MM.1S (cell line): ENCODE measurements around the gene ASIC4.

ENCODE experiments used
- DNase-seq: peaks from one replicate; pipeline ENCODE4 v3.0.0-alpha.2; 2015
- H2AFZ ChIP-seq: fragments of 300-600 bp; sonication (generic); 2 replicates; pipeline ENCODE4 v1.6.0; 2016; ENCODE audit warnings: antibody characterized with exemption, low read length
- H3F3A ChIP-seq: fragments of 300-600 bp; sonication (generic); 2 replicates; pipeline ENCODE4 v1.6.1; 2016; ENCODE audit warnings: mild to moderate bottlenecking, antibody characterized with exemption, low read length, moderate library complexity, mixed read lengths; ENCODE audit not compliant: insufficient read depth
- H3K27ac ChIP-seq: fragments of 300-600 bp; sonication (generic); 2 replicates; pipeline ENCODE4 v1.5.1; 2016; ENCODE audit warnings: mild to moderate bottlenecking, low read length
- H3K27me3 ChIP-seq: fragments of 300-600 bp; sonication (generic); replicated peaks from 2 replicates; pipeline ENCODE4 v1.6.0; 2016; ENCODE audit warnings: low read length; ENCODE audit not compliant: insufficient read depth
- H3K36me3 ChIP-seq: fragments of 300-600 bp; sonication (generic); replicated peaks from 2 replicates; pipeline ENCODE4 v1.6.1; 2016; ENCODE audit warnings: mild to moderate bottlenecking, low read length, mixed read lengths; ENCODE audit not compliant: insufficient read depth
- H3K4me1 ChIP-seq: fragments of 300-600 bp; sonication (generic); 2 replicates; pipeline ENCODE4 v1.6.1; 2016; ENCODE audit warnings: low read length, mixed read lengths
- H3K4me2 ChIP-seq: fragments of 300-600 bp; sonication (generic); 2 replicates; pipeline ENCODE4 v1.6.0; 2016; ENCODE audit warnings: low read depth, low read length
- H3K4me3 ChIP-seq: fragments of 300-600 bp; sonication (generic); 2 replicates; pipeline ENCODE4 v1.5.1; 2016; ENCODE audit warnings: low read length, mixed read lengths
- H3K79me2 ChIP-seq: fragments of 300-600 bp; sonication (generic); 2 replicates; pipeline ENCODE4 v1.6.1; 2016; ENCODE audit warnings: mixed run types, low read length, mixed read lengths
- H3K9ac ChIP-seq: fragments of 300-600 bp; sonication (generic); 2 replicates; pipeline ENCODE4 v1.6.1; 2016; ENCODE audit warnings: low read length, mixed read lengths
- H3K9me2 ChIP-seq: fragments of 300-600 bp; sonication (generic); replicated peaks from 2 replicates; pipeline ENCODE4 v1.6.1; 2016; ENCODE audit warnings: mild to moderate bottlenecking, low read length, mixed read lengths; ENCODE audit not compliant: insufficient read depth
- H3K9me3 ChIP-seq: fragments of 300-600 bp; sonication (generic); replicated peaks from 2 replicates; pipeline ENCODE4 v1.6.1; 2016; ENCODE audit warnings: mild to moderate bottlenecking, low read length, mixed read lengths; ENCODE audit not compliant: insufficient read depth
- H4K20me1 ChIP-seq: fragments of 300-600 bp; sonication (generic); 2 replicates; pipeline ENCODE4 v1.6.1; 2016; ENCODE audit warnings: mild to moderate bottlenecking, low read length, moderate library complexity, mixed read lengths; ENCODE audit not compliant: insufficient read depth
- EZH2 ChIP-seq: fragments of 300-600 bp; sonication (generic); optimal IDR thresholded peaks from 2 replicates; pipeline ENCODE3; 2017; ENCODE audit warnings: low read depth, mild to moderate bottlenecking, antibody characterized with exemption, low read length, mixed read lengths
- EZH2phosphoT487 ChIP-seq: fragments of 300-600 bp; sonication (generic); IDR thresholded peaks from 2 replicates; pipeline ENCODE4 v1.6.1; 2018; ENCODE audit warnings: antibody characterized with exemption, low read length
- TF ChIP-seq, protein P1 (sequence below): fragments of 300-600 bp; sonication (generic); IDR thresholded peaks from 2 replicates; pipeline ENCODE4 v1.5.1; 2016; ENCODE audit warnings: antibody characterized with exemption, low read length, mixed read lengths

Gene ASIC4

GRCh38 chr2:219493086-219493485 lies 21.2 kb upstream of the ASIC4 start:
- H3K79me2 ChIP-seq, result no peaks in the 10 kb centered on the region
- H2AFZ ChIP-seq, result no peak overlapping the region
- H3K4me3 ChIP-seq, result no peak overlapping the region
- H3K9me3 ChIP-seq, result no peaks in the 10 kb centered on the region
- H3K9ac ChIP-seq, result no peak overlapping the region
- no peak overlapping the region for H3K4me2 ChIP-seq
- H3K36me3 ChIP-seq, result no peaks in the 10 kb centered on the region
- no peak overlapping the region for H3K27ac ChIP-seq
- no peaks in the 10 kb centered on the region for H3F3A ChIP-seq
- no peaks in the 10 kb centered on the region for H3K9me2 ChIP-seq
- TF ChIP-seq, protein P1, sequence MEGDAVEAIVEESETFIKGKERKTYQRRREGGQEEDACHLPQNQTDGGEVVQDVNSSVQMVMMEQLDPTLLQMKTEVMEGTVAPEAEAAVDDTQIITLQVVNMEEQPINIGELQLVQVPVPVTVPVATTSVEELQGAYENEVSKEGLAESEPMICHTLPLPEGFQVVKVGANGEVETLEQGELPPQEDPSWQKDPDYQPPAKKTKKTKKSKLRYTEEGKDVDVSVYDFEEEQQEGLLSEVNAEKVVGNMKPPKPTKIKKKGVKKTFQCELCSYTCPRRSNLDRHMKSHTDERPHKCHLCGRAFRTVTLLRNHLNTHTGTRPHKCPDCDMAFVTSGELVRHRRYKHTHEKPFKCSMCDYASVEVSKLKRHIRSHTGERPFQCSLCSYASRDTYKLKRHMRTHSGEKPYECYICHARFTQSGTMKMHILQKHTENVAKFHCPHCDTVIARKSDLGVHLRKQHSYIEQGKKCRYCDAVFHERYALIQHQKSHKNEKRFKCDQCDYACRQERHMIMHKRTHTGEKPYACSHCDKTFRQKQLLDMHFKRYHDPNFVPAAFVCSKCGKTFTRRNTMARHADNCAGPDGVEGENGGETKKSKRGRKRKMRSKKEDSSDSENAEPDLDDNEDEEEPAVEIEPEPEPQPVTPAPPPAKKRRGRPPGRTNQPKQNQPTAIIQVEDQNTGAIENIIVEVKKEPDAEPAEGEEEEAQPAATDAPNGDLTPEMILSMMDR, result no peak
- no peak for TF ChIP-seq EZH2phosphoT487
- no peak for TF ChIP-seq EZH2
- DNase-seq, result no peak
- no peaks in the 10 kb centered on the region for H4K20me1 ChIP-seq
- no peaks in the 10 kb centered on the region for H3K4me1 ChIP-seq
- peaks cover 93% of the 10 kb centered on the region for H3K27me3 ChIP-seq

DNA sequence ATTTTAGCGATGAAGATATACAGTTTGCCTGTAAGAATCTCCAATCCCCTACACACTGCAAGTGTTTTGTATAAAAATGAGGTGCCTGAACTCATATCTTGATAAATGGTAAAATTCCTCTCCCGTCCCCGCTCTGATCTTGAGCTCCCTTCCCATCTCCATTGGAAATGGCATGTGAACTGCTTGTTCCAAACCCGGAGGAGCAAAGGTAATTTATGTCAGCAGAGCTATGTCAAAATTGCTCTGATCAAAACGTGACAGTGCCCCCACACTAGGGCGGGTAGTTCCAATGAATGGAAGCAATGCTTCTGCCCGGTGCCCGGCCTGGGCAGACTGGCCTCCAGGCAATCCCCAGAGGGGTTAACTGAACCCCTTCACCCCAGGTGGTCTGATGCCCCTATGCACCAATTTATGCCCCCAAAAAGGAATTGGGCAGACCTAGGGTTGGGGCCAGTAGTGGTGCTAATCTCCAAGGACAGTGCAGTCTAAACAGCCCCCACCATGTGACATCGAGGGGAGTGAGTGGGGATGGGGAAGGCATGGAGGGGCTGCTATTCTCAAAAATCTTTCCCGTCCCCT lies 19.2 kb upstream of the ASIC4 start:
- Histone ChIP-seq H3K79me2 (peaks cover 12% of the 10 kb centered on the region), H3F3A (no peaks in the 10 kb centered on the region), H3K4me1 (peaks cover 7% of the 10 kb centered on the region), H3K36me3 (no peaks in the 10 kb centered on the region), H3K9me3 (no peaks in the 10 kb centered on the region), H3K9ac (no peak overlapping the region), H3K4me2 (no peak overlapping the region), H2AFZ (no peak overlapping the region), H3K27ac (no peak overlapping the region), H3K9me2 (no peaks in the 10 kb centered on the region), H4K20me1 (no peaks in the 10 kb centered on the region), H3K4me3 (no peak overlapping the region), H3K27me3 (peaks cover 74% of the 10 kb centered on the region)
- TF ChIP-seq EZH2, result no peak
- TF ChIP-seq, protein P1, result no peak
- TF ChIP-seq EZH2phosphoT487, result no peak
- DNase-seq, result no peak

- peak; percentile 19 for DNase-seq
These were observed 18.7 kb upstream of the ASIC4 start for GRCh38 chr2:219495531-219496122.

More at GRCh38 chr2:219495531-219496122, 18.7 kb upstream of the ASIC4 start:
- Histone ChIP-seq H3K4me2 (no peak overlapping the region), H3K36me3 (no peaks in the 10 kb centered on the region), H3K9me3 (no peaks in the 10 kb centered on the region), H3K79me2 (peaks cover 13% of the 10 kb centered on the region), H4K20me1 (no peaks in the 10 kb centered on the region), H3K27me3 (peaks cover 68% of the 10 kb centered on the region), H3K27ac (no peak overlapping the region), H3K4me3 (no peak overlapping the region), H2AFZ (no peak overlapping the region), H3K9me2 (no peaks in the 10 kb centered on the region), H3F3A (no peaks in the 10 kb centered on the region), H3K4me1 (peaks cover 11% of the 10 kb centered on the region), H3K9ac (no peak overlapping the region)
- TF ChIP-seq, protein P1, result peak; percentile 55
- no peak for TF ChIP-seq EZH2
- no peak for TF ChIP-seq EZH2phosphoT487
